A673 (cell line): Measurements from ENCODE around the gene ZNF595.
"Not testable (repeated sequence)": the region's sequence is repeated elsewhere in the genome, so short reads cannot be mapped to it uniquely, and the experiment has no call there.

Source experiments
- EZH2 ChIP-seq: fragments of 200-600 bp; sonication (generic); IDR thresholded peaks from 2 replicates; pipeline ENCODE4 v1.6.1; 2017; ENCODE audit warnings: borderline replicate concordance, low read depth, mild to moderate bottlenecking, mixed read lengths, antibody characterized with exemption, low read length; ENCODE audit not compliant: poor library complexity, severe bottlenecking
- TF ChIP-seq, protein P1 (sequence below): fragments of 300-800, 200-600 bp; sonication (generic); conservative IDR thresholded peaks from 2 replicates; pipeline ENCODE4 v1.5.1; 2017; ENCODE audit warnings: low read depth, mild to moderate bottlenecking, antibody characterized with exemption, low read length, moderate library complexity, mixed read lengths

DNA sequence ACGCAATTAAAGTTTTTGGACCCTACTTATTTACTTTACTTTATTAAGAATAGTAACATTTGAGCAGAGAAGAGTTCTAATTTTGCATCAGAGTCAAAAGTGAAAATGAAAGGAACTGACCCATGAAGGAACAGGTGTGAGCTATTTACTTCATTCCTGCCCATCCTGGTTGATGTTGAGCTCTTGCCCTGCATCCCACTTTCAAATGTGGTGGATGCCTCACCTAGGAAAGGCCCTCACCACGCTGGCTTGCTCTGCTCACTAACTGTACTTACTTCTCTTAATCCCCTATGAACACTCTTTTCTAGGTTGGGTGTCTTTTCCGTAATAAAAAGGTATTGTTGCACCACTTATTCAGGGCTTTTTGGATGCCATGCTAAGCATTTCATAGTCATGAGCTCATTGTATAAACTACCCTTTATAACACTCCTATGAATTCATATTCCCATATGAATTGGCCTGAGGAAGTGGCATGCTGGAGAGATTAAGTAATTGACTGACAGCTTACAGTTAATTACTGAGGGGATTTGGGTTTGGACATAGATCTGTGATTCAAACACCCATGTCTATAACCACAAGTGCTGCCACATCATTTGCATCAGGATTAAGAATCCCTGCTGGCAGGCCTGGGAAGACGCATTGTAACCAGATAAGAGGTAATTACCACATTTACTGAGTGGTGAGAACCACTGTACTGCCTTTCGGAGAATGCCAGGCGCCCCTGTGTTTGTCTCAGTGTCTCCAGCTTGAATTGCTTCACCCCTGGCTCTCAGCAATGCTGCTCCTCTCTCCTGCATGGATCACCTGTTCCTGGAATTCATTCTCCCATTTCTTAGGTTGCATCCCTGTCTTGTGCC lies 16.3 kb upstream of the ZNF595 start:
- TF ChIP-seq, protein P1, sequence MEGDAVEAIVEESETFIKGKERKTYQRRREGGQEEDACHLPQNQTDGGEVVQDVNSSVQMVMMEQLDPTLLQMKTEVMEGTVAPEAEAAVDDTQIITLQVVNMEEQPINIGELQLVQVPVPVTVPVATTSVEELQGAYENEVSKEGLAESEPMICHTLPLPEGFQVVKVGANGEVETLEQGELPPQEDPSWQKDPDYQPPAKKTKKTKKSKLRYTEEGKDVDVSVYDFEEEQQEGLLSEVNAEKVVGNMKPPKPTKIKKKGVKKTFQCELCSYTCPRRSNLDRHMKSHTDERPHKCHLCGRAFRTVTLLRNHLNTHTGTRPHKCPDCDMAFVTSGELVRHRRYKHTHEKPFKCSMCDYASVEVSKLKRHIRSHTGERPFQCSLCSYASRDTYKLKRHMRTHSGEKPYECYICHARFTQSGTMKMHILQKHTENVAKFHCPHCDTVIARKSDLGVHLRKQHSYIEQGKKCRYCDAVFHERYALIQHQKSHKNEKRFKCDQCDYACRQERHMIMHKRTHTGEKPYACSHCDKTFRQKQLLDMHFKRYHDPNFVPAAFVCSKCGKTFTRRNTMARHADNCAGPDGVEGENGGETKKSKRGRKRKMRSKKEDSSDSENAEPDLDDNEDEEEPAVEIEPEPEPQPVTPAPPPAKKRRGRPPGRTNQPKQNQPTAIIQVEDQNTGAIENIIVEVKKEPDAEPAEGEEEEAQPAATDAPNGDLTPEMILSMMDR, result not testable (repeated sequence)
- not testable (repeated sequence) for TF ChIP-seq EZH2
